Gastrocnemius medialis (tissue), 4 donors: ENCODE results near the gene GORAB.

ENCODE experiments used
- CTCF ChIP-seq, 5 experiments: fragments of 450-650 bp in 3 of 5; fragments of 200-600 bp in 2 of 5; sonication (generic) in 2 of 5; IDR thresholded peaks in 4 of 5; conservative IDR thresholded peaks in 1 of 5; 1 replicate in 4 of 5; 2 replicates in 1 of 5; pipeline ENCODE4 v1.5.1; 2016 to 2019; ENCODE audit warnings: antibody characterized with exemption in 5 of 5, mild to moderate bottlenecking in 3 of 5, moderate library complexity in 3 of 5
- POLR2A ChIP-seq, 2 donors: fragments of 450-650 bp; IDR thresholded peaks; one replicate each; pipeline ENCODE4 v1.6.1; 2017; ENCODE audit warnings: antibody characterized with exemption in 2 of 2, mild to moderate bottlenecking in 2 of 2, moderate library complexity in 2 of 2

DNA sequence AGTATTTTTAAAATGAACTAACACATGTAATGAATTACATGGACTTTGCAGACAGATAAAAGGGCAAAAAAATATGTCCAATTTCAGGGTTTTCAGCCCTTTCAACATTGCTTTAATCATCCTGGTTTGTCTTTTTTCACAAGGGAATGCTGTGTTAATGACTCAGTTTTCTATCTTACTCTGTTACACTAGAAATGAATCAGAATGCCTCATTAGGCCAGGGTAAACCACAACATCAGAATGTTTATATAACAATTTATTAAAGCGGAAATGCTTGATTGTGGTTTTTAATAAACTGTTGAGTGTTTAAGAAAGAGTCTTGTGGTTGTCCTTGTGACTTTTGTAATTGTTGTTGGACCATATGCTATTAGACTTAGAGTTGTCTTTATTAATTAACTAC is 13.5 kb downstream of the GORAB start:
- no peak for TF ChIP-seq CTCF (IDR thresholded peaks at IDR 0.05 in 4 of 5, conservative IDR thresholded peaks at IDR 0.05 in 1 of 5)
- TF ChIP-seq POLR2A (IDR thresholded peaks at IDR 0.05): no peak
